Erythroblast (primary cell): ENCODE results near the gene DYNLT5.

ENCODE experiments used
- GATA1 ChIP-seq: IDR thresholded peaks from 2 replicates; pipeline ENCODE4 v1.6.1; 2011; ENCODE audit warnings: low read depth, mild to moderate bottlenecking, control low read depth, low read length, moderate library complexity
- POLR2A ChIP-seq: IDR thresholded peaks from 2 replicates; pipeline ENCODE4 v1.6.1; 2011; ENCODE audit warnings: mild to moderate bottlenecking, low read length

DNA sequence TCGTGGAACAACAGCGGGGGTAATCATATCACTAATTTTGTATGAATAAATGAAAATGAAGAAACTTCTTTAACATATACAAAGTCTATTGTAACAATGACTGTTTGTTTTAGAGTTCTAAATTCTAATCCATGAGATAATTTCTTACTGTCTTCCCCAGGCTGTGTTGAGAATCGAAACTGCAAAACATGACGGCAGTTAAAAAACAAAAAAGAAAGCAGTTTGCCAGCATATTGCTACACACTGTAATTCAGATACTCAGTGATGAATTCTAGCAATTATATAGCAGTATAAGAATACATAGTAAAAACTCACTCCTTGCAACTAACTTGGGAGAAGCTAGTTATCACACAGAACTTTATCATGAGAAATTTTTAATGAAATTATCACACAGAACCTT is 26.7 kb downstream of the DYNLT5 start:
- no peak for TF ChIP-seq POLR2A
- TF ChIP-seq GATA1: no peak
